Measurements from ENCODE around the gene PCDHA13. TPM values are rescaled to one million over a fixed set of nuclear protein-coding genes. Genes with fewer than 3 reads are reported as not detected.

The PCDHA13 gene
- total RNA-seq, 4 donors from 2014 or later: 0.66 to 3.0 (median 1.7) TPM

- Histone ChIP-seq H3K9me3 (peaks cover 0 to 49% (median 4%) of the 10 kb centered on the region in 4 donors), H3K4me1 (no peaks in the 10 kb centered on the region), H3K4me3 (peak within 1 kb of the TSS in 3 of 4 donors; percentile 17 to 46 (median 20)), H3K27me3 (no peaks in the 10 kb centered on the region), H3K27ac (no peak within 1 kb of the TSS), H3K36me3 (peaks cover 0 to 10% (median 0%) of the 10 kb centered on the region in 3 donors)
- 21 to 25% methylated on average over 44 of the region's 44 CpGs for WGBS, 2 donors
- DNase-seq (ENCODE audit: low spot score in 2 of 2): no peak
- peak in 3 of 5 experiments; percentile 8 to 25 (median 12) for TF ChIP-seq CTCF (IDR thresholded peaks at IDR 0.05)
- TF ChIP-seq POLR2A (IDR thresholded peaks at IDR 0.05): no peak
Observed at GRCh38 chr5:140855772-140856674, 25.9 kb upstream of the PCDHA13 start, which contains the start of gene PCDHA10. Gene PCDHA10 (plus strand): TSS chr5:140855897. CDS start chr5:140856049, 152 bp downstream.

GRCh38 chr5:140857177-140857986 is 24.5 kb upstream of the PCDHA13 start:
- Histone ChIP-seq H3K4me3 (no peak overlapping the region), H3K27ac (no peak overlapping the region), H3K36me3 (peaks cover 0 to 17% (median 0%) of the 10 kb centered on the region in 3 donors), H3K4me1 (no peaks in the 10 kb centered on the region), H3K9me3 (peaks cover 0 to 59% (median 6%) of the 10 kb centered on the region in 4 donors), H3K27me3 (no peaks in the 10 kb centered on the region)
- DNase-seq (ENCODE audit: low spot score in 2 of 2): no peak
- TF ChIP-seq EP300 (IDR thresholded peaks at IDR 0.05) (no peak), POLR2A (IDR thresholded peaks at IDR 0.05) (no peak), CTCF (IDR thresholded peaks at IDR 0.05) (no peak)
- 58 to 62% methylated on average over 73 to 82 of the region's 94 CpGs for WGBS, 2 donors

- Histone ChIP-seq H3K27me3 (no peaks in the 10 kb centered on the region), H3K9me3 (peaks cover 0 to 60% (median 6%) of the 10 kb centered on the region in 4 donors)
Observed at GRCh38 chr5:140857987-140858240, 24.0 kb upstream of the PCDHA13 start.

GRCh38 chr5:140862441-140863295 is 19.3 kb upstream of the PCDHA13 start:
- TF ChIP-seq POLR2A (IDR thresholded peaks at IDR 0.05) (no peak), CTCF (IDR thresholded peaks at IDR 0.05) (no peak), EP300 (IDR thresholded peaks at IDR 0.05) (no peak)
- Histone ChIP-seq H3K36me3 (peaks cover 0 to 16% (median 0%) of the 10 kb centered on the region in 3 donors), H3K4me3 (no peak overlapping the region), H3K27me3 (no peaks in the 10 kb centered on the region), H3K27ac (no peak overlapping the region), H3K9me3 (peaks cover 0 to 46% (median 6%) of the 10 kb centered on the region in 4 donors), H3K4me1 (no peaks in the 10 kb centered on the region)
- DNase-seq (ENCODE audit: low spot score in 2 of 2): no peak
- 44 to 58% methylated on average over 46 to 47 of the region's 76 CpGs for WGBS, 2 donors

More at GRCh38 chr5:140857987-140858240, 24.0 kb upstream of the PCDHA13 start:
- Histone ChIP-seq H3K4me3 (no peak overlapping the region), H3K4me1 (no peaks in the 10 kb centered on the region), H3K27ac (no peak overlapping the region), H3K36me3 (peaks cover 0 to 17% (median 0%) of the 10 kb centered on the region in 3 donors)
- no peak for DNase-seq (ENCODE audit: low spot score in 2 of 2)
- no peak for TF ChIP-seq EP300 (IDR thresholded peaks at IDR 0.05)
- no peak for TF ChIP-seq CTCF (IDR thresholded peaks at IDR 0.05)
- no peak for TF ChIP-seq POLR2A (IDR thresholded peaks at IDR 0.05)
- 66 to 67% methylated on average over 10 to 16 of the region's 22 CpGs for WGBS, 2 donors
